RCC 7860 (cell line): ENCODE measurements around the gene ZNF548.

ENCODE experiments used
- DNase-seq: peaks from one replicate; pipeline ENCODE4 v3.0.0-alpha.2; 2015; ENCODE audit warnings: low spot score
- FAIRE-seq: peaks from 2 replicates; lab custom pipeline; 2012; peaks lifted over from hg19 to GRCh38; lab: Jason Lieb, UNC

The ZNF548 gene

GRCh38 chr19:57395710-57396109 lies 6.1 kb downstream of the ZNF548 start:
- no peak for FAIRE-seq

GRCh38 chr19:57398868-57399267 lies 9.2 kb downstream of the ZNF548 start:
- DNase-seq (no peak), FAIRE-seq (no peak)

More at GRCh38 chr19:57395710-57396109, 6.1 kb downstream of the ZNF548 start:
- no peak for DNase-seq

DNA sequence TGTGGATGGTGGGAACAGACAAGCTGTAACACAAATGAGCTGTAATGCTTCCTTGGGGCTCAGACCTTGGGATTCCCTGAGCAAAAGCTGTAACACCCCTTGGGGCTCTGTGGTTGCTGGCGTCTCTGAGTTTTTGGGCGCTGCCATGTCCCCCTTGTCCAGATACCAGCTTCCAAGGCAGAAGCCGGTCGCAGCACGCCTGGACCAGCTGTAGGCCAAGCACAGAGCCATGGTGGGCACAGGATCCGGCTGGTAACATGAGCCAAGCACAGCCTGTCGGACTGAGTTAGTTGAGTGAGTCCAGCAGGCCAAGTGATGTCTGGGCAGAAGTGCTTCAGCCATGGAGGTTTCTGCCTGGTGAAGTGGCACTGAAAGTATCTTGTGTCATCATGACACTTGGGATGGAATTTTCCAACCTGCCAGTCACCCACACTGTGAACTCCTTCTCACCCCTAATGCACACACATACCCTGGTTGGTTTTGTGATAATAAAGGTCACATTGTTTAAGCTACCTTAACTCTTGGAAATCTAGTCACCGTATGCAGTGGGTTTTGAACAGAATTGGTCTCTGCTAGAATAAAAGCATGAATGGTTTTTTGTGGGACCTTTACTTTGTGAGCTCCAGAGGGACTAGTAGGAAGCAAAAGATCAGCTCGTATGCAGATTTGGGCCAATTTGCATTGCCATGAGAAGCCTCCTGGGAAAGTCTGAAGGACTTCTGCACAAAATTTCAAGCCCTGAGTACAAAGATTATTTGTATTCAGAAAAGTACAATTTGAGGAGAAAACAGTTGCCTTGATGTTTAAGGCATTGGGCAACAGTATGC lies 14.3 kb downstream of the ZNF548 start:
- DNase-seq, result no peak
- FAIRE-seq, result no peak

- DNase-seq, result no peak
- no peak for FAIRE-seq
These were observed 17.0 kb downstream of the ZNF548 start for GRCh38 chr19:57406516-57407123.

DNA sequence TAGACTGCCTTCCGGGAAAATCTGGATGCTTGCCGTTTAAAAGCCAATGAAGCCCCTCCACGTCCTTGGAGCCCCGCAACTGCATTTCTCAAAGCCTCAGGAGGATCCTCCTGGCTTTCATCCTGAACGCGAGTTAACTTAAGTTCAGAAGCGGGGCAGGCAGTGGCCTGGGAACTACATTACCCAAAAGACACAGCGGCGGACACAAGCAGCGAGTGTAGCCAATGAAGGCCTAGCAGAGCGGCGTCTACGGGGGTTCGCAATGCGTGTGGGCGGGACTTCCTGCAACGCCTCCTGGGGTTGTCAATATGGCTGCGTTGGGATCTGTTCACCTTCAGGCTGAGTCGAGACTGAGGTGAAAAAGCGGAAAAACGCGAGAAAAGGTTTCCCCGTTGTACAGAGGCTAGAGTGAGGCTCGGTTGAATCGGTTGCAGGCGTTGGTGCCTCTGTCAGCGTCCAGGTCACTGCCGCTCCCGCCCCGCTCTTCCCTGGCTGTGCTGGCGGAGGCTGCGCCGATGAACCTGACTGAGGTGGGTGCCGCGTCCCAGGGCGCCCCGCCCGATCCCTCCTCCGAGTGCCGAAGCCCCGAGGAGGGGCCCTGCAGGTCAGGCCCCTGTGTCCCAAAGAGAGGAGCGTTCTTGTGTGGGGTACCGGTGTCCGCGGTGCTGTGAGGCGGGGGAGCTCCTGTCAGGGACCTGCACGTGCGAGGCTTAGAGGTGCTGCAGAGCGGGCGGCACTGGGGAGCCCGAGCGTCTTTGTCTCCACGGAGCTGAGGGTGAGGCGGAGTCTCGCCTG lies 21.4 kb downstream of the ZNF548 start, which contains the start of gene ZNF17:
TSS of gene ZNF17 (plus strand) at position 285 of the 795 bp plus-strand sequence. CDS start 2,455 bp downstream, outside the sequence.
- peak; percentile 74 for DNase-seq
- peak; percentile 62 for FAIRE-seq

DNA sequence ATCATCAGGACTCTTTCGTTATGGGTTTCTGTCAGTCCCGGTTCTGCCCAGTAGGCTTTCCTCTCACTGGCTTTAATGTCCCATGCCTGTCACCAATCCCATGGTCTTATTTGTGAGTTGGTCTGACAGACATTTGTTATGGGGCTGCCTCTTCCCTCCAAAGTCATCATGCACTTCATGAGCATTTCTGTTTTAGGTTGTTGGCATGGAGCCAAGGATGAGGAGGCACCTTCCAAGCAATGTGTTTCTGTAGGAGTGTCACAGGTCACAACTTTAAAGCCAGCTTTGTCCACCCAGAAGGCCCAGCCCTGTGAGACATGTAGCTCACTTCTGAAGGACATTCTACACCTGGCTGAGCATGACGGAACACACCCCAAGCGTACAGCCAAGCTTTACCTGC lies 29.8 kb downstream of the ZNF548 start:
- FAIRE-seq (no peak), DNase-seq (no peak)

DNA sequence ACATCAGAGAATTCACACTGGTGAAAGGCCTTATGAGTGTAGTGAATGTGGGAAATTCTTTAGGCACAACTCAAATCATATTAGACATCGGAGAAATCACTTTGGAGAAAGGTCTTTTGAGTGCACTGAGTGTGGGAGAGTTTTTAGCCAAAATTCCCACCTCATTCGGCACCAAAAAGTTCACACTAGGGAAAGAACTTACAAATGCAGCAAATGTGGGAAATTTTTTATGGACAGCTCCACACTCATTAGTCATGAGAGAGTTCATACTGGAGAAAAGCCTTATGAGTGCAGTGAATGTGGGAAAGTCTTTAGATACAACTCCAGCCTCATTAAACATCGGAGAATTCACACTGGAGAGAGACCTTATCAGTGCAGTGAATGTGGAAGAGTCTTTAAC lies 31.4 kb downstream of the ZNF548 start:
- DNase-seq (no peak), FAIRE-seq (no peak)

DNA sequence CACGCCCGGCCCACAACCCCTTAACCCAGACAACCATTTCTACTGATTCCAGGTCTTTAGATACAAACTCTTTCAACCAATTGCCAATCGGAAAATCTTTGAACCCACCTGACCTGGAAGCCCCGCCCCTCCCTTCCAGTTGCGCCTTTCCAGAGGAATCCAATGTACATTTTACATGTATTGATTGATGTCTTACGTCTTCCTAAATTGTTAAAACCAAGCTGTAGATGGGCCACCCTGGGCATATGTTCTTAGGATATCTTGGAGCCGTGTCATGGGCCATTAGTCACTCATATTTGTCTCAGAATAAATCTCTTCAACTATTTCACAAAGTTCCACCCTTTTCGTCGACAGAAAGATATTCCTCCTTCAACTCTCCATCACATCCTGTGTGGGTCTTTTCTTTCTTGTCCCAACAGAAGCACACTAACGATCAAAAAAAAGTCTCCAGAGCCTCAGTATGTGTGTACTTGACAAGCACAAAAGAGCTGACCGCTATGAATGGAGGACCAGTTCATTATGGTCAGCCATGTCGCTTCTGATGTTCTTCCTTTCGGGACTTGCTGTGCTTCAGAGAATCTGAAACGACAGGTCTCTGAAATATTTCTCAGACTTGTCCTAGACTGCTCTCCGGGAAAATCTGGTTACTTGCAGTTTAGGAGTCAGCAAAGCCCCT lies 44.9 kb downstream of the ZNF548 start:
- FAIRE-seq, result no peak
- DNase-seq, result no peak

DNA sequence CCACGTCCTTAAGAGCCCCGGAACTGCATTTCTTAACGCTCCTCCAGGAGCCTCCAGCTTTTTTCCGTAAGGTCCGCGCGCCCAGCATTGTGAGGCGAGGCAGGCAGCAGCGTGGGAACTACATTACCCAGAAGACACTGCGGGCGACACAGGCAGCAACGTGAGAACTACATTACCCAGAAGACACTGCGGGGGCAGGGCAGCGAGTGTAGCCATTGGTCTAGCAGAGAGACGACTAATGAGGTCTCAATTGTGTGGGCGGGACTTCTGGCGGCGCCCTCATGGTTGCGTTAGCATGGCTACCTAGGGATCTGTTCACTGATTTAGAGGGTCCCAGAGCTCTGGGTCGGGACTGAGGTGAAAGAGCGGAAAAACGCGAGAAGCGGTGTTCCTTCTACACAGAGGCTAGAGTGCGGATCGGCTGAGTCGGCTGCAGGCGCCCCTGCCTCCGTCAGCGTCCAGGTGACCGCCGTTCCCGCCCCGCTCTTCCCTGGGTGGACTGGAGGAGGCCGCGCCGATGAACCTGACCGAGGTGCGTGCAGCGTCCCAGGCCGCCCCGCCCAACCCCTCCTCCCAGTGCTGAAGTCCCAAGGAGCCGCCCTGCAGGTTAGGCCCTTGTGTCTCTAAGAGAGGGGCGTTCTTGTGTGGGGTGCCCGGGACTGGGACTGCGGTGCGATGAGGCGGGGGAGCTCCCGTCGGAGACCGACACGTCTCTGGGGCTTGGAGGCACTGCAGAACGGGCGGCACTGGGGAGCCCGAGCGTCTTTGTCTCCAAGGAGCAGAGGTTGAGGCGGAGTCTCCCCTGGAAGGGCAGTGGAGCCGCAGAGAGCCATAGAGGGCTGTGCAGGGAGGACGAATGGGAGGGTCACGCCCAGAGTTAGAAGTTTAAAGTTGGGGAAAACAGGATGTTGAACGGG lies 45.7 kb downstream of the ZNF548 start, which contains the start of gene ZNF749:
TSS of gene ZNF749 (plus strand) at position 264 of the 917 bp plus-strand sequence. CDS start at position 518, 254 bp downstream.
- DNase-seq (peak; percentile 92), FAIRE-seq (peak; percentile 82)

- DNase-seq, result no peak
- FAIRE-seq, result no peak
These were observed 46.8 kb downstream of the ZNF548 start for GRCh38 chr19:57436417-57436816.

GRCh38 chr19:57437931-57438330 lies 48.3 kb downstream of the ZNF548 start:
- DNase-seq (no peak), FAIRE-seq (no peak)

DNA sequence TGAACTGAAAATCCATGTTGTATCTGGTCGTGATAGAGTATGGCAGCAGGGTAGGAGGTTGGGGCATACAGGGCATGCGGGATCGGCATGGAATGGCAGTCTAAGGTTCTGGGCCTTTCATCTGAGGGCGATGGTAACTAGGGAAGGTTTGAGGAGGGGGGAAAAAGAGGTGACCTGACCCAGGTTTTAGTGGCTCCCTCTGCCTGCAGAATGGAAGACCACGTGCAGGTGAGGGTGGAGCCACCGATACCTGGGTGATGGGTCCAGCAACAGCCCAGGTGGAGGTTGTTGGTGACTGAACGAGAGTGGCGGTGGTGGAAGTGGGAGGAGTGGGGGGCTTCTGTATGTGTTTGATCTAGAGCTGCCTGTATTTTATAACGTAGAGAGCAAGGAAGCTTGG lies 49.3 kb downstream of the ZNF548 start:
- DNase-seq (no peak), FAIRE-seq (no peak)

DNA sequence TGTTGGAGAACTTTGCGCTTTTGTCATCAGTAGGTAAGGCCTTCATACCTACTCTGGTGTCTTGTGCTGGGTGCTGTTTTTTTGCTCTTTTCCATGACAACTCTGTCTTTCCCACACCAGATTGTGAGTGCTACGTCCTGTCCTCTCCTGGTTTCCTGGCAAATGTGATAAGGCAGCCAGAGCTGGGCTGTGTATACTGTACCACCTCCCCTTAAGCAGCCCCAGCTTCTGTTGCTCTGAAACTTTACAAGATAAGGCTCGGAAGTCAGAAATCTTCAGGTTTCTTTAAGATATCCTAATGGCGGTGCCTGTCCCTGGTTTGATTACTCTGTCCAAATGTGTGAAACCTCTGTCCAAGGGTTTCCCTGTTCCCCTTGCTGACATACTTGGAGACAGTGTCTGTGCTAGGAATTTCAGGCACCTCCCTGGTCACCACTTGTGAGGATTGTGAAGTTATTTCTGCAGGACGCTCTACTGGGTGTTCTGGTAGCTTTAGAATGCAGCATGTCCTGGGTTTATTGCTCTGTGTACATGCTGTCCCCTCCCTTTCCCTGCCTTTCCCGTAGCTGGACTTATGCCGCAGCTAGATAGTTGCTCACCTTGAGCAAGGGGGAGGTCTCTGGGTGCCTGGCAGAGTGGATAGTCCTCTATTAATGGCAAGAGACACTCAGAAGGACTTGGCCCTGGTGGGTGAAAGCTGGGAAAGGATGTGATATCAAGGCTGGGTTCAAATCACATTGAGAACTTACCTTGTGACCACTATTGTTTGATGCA lies 52.5 kb downstream of the ZNF548 start:
- FAIRE-seq (no peak), DNase-seq (no peak)

- DNase-seq, result no peak
- no peak for FAIRE-seq
These were observed 53.6 kb downstream of the ZNF548 start for GRCh38 chr19:57443121-57443696.

- FAIRE-seq (no peak), DNase-seq (no peak)
These were observed 62.7 kb downstream of the ZNF548 start for GRCh38 chr19:57452307-57452706.
